Ovary (tissue), 9 donors: ENCODE data around the gene PTPRN2. TPM values are rescaled to one million over a fixed set of nuclear protein-coding genes. Genes with fewer than 3 reads are reported as not detected.

Experiments used
- DNase-seq, 5 donors: peaks; one replicate each; pipeline ENCODE4 v3.0.0-alpha.2; 2019 to 2020
- H3K27ac ChIP-seq, 2 donors: fragments of 200-600 bp; one replicate each; pipeline versions ENCODE4 v1.5.1 to v1.8.0; 2019 to 2022
- H3K27me3 ChIP-seq: fragments of 200-600 bp; one replicate; pipeline ENCODE4 v1.8.0; 2022
- H3K36me3 ChIP-seq: fragments of 200-600 bp; sonication (generic); one replicate; pipeline ENCODE4 v1.5.1; 2019
- H3K4me1 ChIP-seq: one replicate; pipeline ENCODE4 v1.8.1; 2013; ENCODE audit warnings: mild to moderate bottlenecking, moderate library complexity; ENCODE audit not compliant: insufficient read depth
- H3K4me3 ChIP-seq: fragments of 200-600 bp; sonication (generic); one replicate; pipeline ENCODE4 v1.5.1; 2017
- H3K9me3 ChIP-seq, 2 donors: fragments of 200-600 bp in 1 of 2; sonication (generic) in 1 of 2; one replicate each; pipeline versions ENCODE4 v1.5.1 to v1.8.1; 2013 to 2019; ENCODE audit warnings: mild to moderate bottlenecking in 1 of 2, moderate library complexity in 1 of 2
- EP300 ChIP-seq: sonication (generic); formaldehyde crosslinking; IDR thresholded peaks from one replicate; pipeline ENCODE4 v1.6.1; 2017; ENCODE audit warnings: antibody characterized with exemption
- POLR2A ChIP-seq: fragments of 450-650 bp; IDR thresholded peaks from one replicate; pipeline ENCODE4 v1.6.1; 2017; ENCODE audit warnings: antibody characterized with exemption, mild to moderate bottlenecking, moderate library complexity
- whole genome bisulfite sequencing, 3 donors: extraction: QIAGEN DNeasy Blood & Tissue Kit in 1 of 3; methylation state at CpG; one replicate each; pipeline versions ENCODE4 v1.1.5 to v1.1.7; 2013 to 2017; 5-methylcytosine and 5-hydroxymethylcytosine counted together
- intact Hi-C, 4 donors: fragments of 100-400 bp; cut with DNase I; formaldehyde crosslinking; loops; one replicate each; pipeline versions ENCODE4 v1.11.0 to v1.15.1; 2022 to 2023
- polyA plus RNA-seq, 2 donors: library from polyadenylated mRNA; stranded (reverse); fragments of 200-250 nt in 1 of 2; fragments of 350-450 nt in 1 of 2; fragmentation: Illumina TruSeq in 1 of 2; extraction: RNeasy Lipid Tissue Mini Kit (QIAGEN cat#74804) in 1 of 2; gene quantifications; one replicate each; pipeline ENCODE4 v1.2.3, GENCODE V29; 2013 to 2014
- total RNA-seq, 7 donors: library from RNA; depleted of rRNA in 2 of 7; stranded (reverse); fragments of >200 nt in 2 of 7; fragmentation: NEBNext Ultra II Directional in 3 of 7; extraction: Animal tissue kit (Norgen Biotek cat#: 25700) in 3 of 7; gene quantifications; one replicate each; pipeline versions ENCODE4 v1.1.0 to v1.2.4, GENCODE V29; 2016 to 2023
- TF ChIP-seq, protein P1 (sequence below), 3 donors: fragments of 450-650 bp in 2 of 3; fragments of 200-600 bp in 1 of 3; IDR thresholded peaks; one replicate each; pipeline versions ENCODE4 v1.5.1 to v1.8.0; 2016 to 2022; ENCODE audit warnings: antibody characterized with exemption in 3 of 3, mild to moderate bottlenecking in 1 of 3
- donor health status: DM: no; HTN: no; CAD: no; lungs with moderate emphysema.
- donor health status: DM: no; HTN: no; CAD: no.
- donor health status: Bipolar disorder and iron deficiency.
- donor health status: DM: yes; HTN: yes; CAD: no.
- donor health status: DM: no; HTN: no; CAD: no.
- donor health status: DM: yes; HTN: yes; CAD: no.

PTPRN2 gene
- total and polyA plus RNA-seq, 9 donors = 3.5 to 11.1 (median 5.9) TPM

DNA sequence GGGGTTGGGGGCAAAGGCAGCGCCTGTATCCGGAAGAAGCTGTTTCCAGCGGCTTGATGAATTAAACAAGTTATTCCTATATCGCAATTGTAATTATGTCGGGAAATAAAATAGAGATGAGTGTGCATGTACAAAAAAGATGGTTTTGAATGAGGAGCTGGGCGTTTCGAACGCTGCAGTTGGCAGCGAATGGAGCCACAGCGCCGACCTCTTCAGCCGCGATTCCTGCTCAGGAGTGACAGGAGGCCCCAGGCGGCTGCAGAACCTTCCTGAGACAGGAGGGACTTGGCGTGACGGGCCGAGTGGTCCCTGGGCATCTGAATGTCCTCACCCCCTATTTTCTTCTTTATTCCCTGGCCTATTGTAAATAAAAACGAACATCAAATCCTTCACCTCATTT, 1065.9 kb downstream of the PTPRN2 start:
- intact Hi-C loops = no loop called here
- no peaks in the 10 kb centered on the region for H3K9me3 ChIP-seq
- peak in 2 of 5 donors; percentile 0 to 3 for DNase-seq
- no peaks in the 10 kb centered on the region for H3K27me3 ChIP-seq
- H3K36me3 ChIP-seq = no peaks in the 10 kb centered on the region
- 80 to 89% (median 89%) methylated on average over 18 of the region's 18 CpGs for WGBS, 3 donors
- TF ChIP-seq, protein P1, sequence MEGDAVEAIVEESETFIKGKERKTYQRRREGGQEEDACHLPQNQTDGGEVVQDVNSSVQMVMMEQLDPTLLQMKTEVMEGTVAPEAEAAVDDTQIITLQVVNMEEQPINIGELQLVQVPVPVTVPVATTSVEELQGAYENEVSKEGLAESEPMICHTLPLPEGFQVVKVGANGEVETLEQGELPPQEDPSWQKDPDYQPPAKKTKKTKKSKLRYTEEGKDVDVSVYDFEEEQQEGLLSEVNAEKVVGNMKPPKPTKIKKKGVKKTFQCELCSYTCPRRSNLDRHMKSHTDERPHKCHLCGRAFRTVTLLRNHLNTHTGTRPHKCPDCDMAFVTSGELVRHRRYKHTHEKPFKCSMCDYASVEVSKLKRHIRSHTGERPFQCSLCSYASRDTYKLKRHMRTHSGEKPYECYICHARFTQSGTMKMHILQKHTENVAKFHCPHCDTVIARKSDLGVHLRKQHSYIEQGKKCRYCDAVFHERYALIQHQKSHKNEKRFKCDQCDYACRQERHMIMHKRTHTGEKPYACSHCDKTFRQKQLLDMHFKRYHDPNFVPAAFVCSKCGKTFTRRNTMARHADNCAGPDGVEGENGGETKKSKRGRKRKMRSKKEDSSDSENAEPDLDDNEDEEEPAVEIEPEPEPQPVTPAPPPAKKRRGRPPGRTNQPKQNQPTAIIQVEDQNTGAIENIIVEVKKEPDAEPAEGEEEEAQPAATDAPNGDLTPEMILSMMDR (IDR thresholded peaks at IDR 0.05) = no peak
- TF ChIP-seq EP300 = no peak
- no peaks in the 10 kb centered on the region for H3K4me1 ChIP-seq
- no peak overlapping the region for H3K27ac ChIP-seq
- H3K4me3 ChIP-seq = no peak overlapping the region

DNA sequence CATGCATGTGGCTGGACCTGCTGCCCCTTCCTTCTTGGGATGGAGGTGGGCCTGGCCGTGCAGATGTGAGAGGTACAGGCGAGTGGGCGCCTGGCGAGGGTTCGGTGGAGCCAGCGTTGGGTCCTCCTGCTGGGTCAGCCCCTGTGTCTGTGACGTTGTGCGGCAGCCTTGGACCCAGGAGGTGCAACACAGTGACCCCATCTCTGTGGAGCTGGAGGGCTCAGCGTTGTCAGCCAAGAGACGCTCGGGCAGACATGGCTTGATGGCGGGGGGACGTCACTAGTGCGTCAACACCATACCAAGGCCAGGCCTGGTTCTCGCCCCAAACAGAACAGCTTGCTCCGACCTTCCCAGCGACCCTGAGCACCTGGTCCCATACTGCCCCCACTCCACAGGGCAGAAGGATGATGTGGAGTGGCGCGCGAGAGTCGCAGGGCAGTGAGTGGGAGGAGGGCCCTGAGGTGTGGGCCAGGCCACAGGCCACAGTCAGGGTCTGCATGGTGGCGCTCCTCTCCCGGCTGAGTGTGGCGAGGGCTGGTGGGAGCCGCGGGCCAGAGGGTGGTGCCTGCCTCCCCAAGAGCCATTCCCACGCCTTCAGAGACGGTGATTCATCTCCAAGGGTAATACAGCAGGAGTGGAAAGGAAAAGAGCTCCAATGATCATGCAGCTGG, 1066.4 kb downstream of the PTPRN2 start:
- H3K27me3 ChIP-seq = no peaks in the 10 kb centered on the region
- 85 to 92% (median 91%) methylated on average over 28 of the region's 28 CpGs for WGBS, 3 donors
- peak in 3 of 5 donors; percentile 1 to 12 (median 5) for DNase-seq
- H3K36me3 ChIP-seq = no peaks in the 10 kb centered on the region
- H3K27ac ChIP-seq = no peak overlapping the region
- no peak overlapping the region for H3K4me3 ChIP-seq
- no peaks in the 10 kb centered on the region for H3K9me3 ChIP-seq
- no peaks in the 10 kb centered on the region for H3K4me1 ChIP-seq
- no peak for TF ChIP-seq EP300
- TF ChIP-seq, protein P1 (IDR thresholded peaks at IDR 0.05) = no peak
- no peak for TF ChIP-seq POLR2A
- intact Hi-C loops = no loop called here

DNA sequence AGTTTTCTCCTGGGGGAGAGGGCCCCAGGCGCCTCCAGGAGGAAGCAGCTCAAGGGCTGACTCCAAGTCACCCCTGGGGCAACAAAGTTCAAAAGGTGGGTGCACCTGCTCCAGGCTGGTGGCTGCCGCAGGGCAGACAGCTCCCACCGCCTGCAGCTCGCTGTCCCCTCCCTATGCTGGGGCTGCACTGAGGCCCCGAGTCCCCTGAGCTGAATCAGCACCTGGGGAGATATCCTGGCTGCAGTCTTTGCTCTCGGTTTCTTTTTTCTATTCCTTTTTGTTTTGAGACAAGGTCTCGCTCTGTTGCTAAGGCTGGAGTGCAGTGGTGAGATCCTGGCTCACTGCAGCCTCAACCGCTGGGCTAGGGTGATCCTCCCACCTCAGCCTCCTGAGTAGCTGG, 1067.4 kb downstream of the PTPRN2 start:
- Histone ChIP-seq H3K4me1 (no peaks in the 10 kb centered on the region), H3K4me3 (no peak overlapping the region), H3K27me3 (no peaks in the 10 kb centered on the region), H3K9me3 (no peaks in the 10 kb centered on the region), H3K27ac (no peak overlapping the region), H3K36me3 (no peaks in the 10 kb centered on the region)
- 59 to 66% (median 60%) methylated on average over 8 of the region's 8 CpGs for WGBS, 3 donors
- intact Hi-C loops = no loop called here
- TF ChIP-seq POLR2A (no peak), EP300 (no peak)
- TF ChIP-seq, protein P1 (IDR thresholded peaks at IDR 0.05) = no peak
- DNase-seq = peak in 3 of 5 donors; percentile 0 to 7 (median 5)

DNA sequence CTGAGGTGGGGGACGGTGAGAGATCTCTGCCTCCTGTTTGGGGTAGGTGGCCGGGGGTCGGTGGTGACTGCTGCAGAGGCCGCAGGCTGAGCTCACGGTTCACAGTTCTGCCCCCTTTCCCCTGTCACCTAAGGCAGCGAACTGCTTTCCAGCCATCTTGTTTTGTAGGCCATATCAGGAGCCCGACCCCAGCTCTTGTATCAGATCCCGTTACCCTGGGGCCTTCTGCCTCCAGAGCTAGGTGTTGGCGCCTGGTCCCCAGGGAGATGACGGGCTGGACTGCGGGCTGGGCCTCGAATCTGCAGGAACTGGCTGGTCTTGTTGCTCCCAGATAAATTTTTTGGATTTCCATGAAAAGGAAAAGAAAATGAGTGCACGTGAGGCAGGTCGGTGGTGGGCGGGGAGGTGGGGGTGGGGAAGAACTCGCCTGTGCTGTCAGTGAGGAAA, 1067.8 kb downstream of the PTPRN2 start:
- peak in 2 of 5 donors; percentile 1 to 3 for DNase-seq
- 63 to 74% (median 68%) methylated on average over 16 of the region's 16 CpGs for WGBS, 3 donors
- intact Hi-C loops = no loop called here
- no peaks in the 10 kb centered on the region for H3K9me3 ChIP-seq
- no peaks in the 10 kb centered on the region for H3K4me1 ChIP-seq
- H3K4me3 ChIP-seq = no peak overlapping the region
- H3K27me3 ChIP-seq = no peaks in the 10 kb centered on the region
- H3K36me3 ChIP-seq = no peaks in the 10 kb centered on the region
- no peak overlapping the region for H3K27ac ChIP-seq
- TF ChIP-seq POLR2A (no peak), EP300 (no peak)
- TF ChIP-seq, protein P1 (IDR thresholded peaks at IDR 0.05) = no peak
